Measurements from ENCODE around the gene YLPM1.
A peak's percentile ranks its signal among the peaks of the same experiment; 100 is the strongest.

The YLPM1 gene

GRCh38 chr14:74762917-74763802 is at the start of gene YLPM1:
TSS of gene YLPM1 (plus strand) at chr14:74763316. CDS start at chr14:74763490, 174 bp downstream.
- POLR2A ChIA-PET, result interaction anchor here (0.6 to 2.2 kb wide), 18 partner anchors 8 to 496 kb away, joined by 3 to 10 read pairs (median 4); partner anchors contain the start of genes ABCD4 and NEK9
- Histone ChIP-seq H3K27ac (ENCODE audit: extremely low read depth, low read depth, low read length) (peak within 1 kb of the TSS; percentile 96), H3K36me3 (ENCODE audit: control insufficient read depth in 2 of 2, insufficient read depth in 1 of 2, low read length in 2 of 2) (peaks cover 10 to 14% of the 10 kb centered on the region in 2 experiments; a peak in 2 of 3 replicates), H3K4me1 (ENCODE audit: control insufficient read depth, insufficient read depth, low read length) (peaks cover 8% of the 10 kb centered on the region), H3K4me3 (ENCODE audit: low read depth, low read length) (peak within 1 kb of the TSS; percentile 80), H3K9me3 (ENCODE audit: control insufficient read depth, insufficient read depth, low read depth, low read length) (no peaks in the 10 kb centered on the region)
- CTCF ChIA-PET, result interaction anchor here (0.6 to 1.7 kb wide), 12 partner anchors 19 to 457 kb away, joined by 3 to 8 read pairs (median 3); partner anchors contain the start of gene LTBP2
- TF ChIP-seq EGR2 (tag by site-specific recombination; IDR thresholded peaks at IDR 0.05; ENCODE audit: low read depth), result peak; percentile 78
- TF ChIP-seq ZNF335 (tag by site-specific recombination; conservative IDR thresholded peaks at IDR 0.05), result peak; percentile 59
- TF ChIP-seq ZFP37 (tag by site-specific recombination; IDR thresholded peaks at IDR 0.05), result no peak
- TF ChIP-seq ZBTB8A (tag by site-specific recombination; IDR thresholded peaks at IDR 0.05), result 0 out of 2 replicates have a peak, but pooled peaks have one; percentile 14
- no peak; the same call in none of the 2 replicates for TF ChIP-seq KLF8 (tag by site-specific recombination; IDR thresholded peaks at IDR 0.05)
- TF ChIP-seq ZNF76 (tag by site-specific recombination; IDR thresholded peaks at IDR 0.05; ENCODE audit: borderline replicate concordance, low read depth), result peak; percentile 3; the same call in 1 of the 2 replicates
- no peak for TF ChIP-seq BCL11A (tag by site-specific recombination; IDR thresholded peaks at IDR 0.05; ENCODE audit: low read depth)
- no peak for TF ChIP-seq ZNF394 (tag by site-specific recombination; IDR thresholded peaks at IDR 0.05; ENCODE audit: borderline replicate concordance)
- TF ChIP-seq ZSCAN30 (tag by site-specific recombination; IDR thresholded peaks at IDR 0.05), result peak; percentile 43
- TF ChIP-seq ZBTB26 (tag by site-specific recombination; optimal IDR thresholded peaks at IDR 0.05), result peak; percentile 98
- TF ChIP-seq OSR2 (tag by site-specific recombination; IDR thresholded peaks at IDR 0.05), result peak; percentile 63; the same call in 1 of the 2 replicates
- peak; percentile 74; the same call in 1 of the 2 replicates for TF ChIP-seq PBX3 (CRISPR knock-in tag; IDR thresholded peaks at IDR 0.05)
- TF ChIP-seq ZBTB11 (tag by site-specific recombination; conservative IDR thresholded peaks at IDR 0.05; ENCODE audit: low read depth), result 0 out of 2 replicates have a peak, but pooled peaks have one; percentile 34
- no peak for TF ChIP-seq ZNF23 (tag by site-specific recombination; IDR thresholded peaks at IDR 0.05; ENCODE audit: borderline replicate concordance)
- TF ChIP-seq ZEB2 (tag by site-specific recombination; IDR thresholded peaks at IDR 0.05), result 0 out of 2 replicates have a peak, but pooled peaks have one; percentile 56
- TF ChIP-seq ZNF239 (tag by site-specific recombination; IDR thresholded peaks at IDR 0.05), result no peak
- TF ChIP-seq BCL11B (tag by site-specific recombination; IDR thresholded peaks at IDR 0.05; ENCODE audit: low read depth), result no peak
- no peak for TF ChIP-seq ZNF580 (tag by site-specific recombination; IDR thresholded peaks at IDR 0.05)
- peak; percentile 23; the same call in 1 of the 2 replicates for TF ChIP-seq ZNF639 (tag by site-specific recombination; IDR thresholded peaks at IDR 0.05)
- 0 out of 2 replicates have a peak, but pooled peaks have one; percentile 22 for TF ChIP-seq ZNF324 (tag by site-specific recombination; IDR thresholded peaks at IDR 0.05)
- no peak for TF ChIP-seq ZNF174 (tag by site-specific recombination; IDR thresholded peaks at IDR 0.05)
- no peak for TF ChIP-seq ZNF423 (tag by site-specific recombination; IDR thresholded peaks at IDR 0.05)
- no peak for TF ChIP-seq ZSCAN16 (tag by site-specific recombination; IDR thresholded peaks at IDR 0.05)
- no peak for TF ChIP-seq ZNF701 (tag by site-specific recombination; IDR thresholded peaks at IDR 0.05)
- peak; percentile 63 for TF ChIP-seq YY2 (tag by site-specific recombination; IDR thresholded peaks at IDR 0.05)
- TF ChIP-seq ZNF692 (tag by site-specific recombination; IDR thresholded peaks at IDR 0.05), result peak; percentile 66; the same call in 1 of the 2 replicates

Measured in HEK293 (cell line).